H1 (cell line): ENCODE measurements around the gene FBXO17. TPM values are rescaled to one million over a fixed set of nuclear protein-coding genes. Genes with fewer than 3 reads are reported as not detected.

Experiments used
- CTCF ChIA-PET: fragments of 300-600 bp; sonication (Branson Sonifier 250); formaldehyde crosslinking; loops from one replicate; lab custom pipeline; 2021; ENCODE audit not compliant: partially characterized antibody; lab: Charles Lee
- POLR2A ChIA-PET: fragments of 300-600 bp; sonication (Branson Sonifier 250); formaldehyde crosslinking; loops from one replicate; lab custom pipeline; 2021; ENCODE audit warnings: inconsistent platforms; ENCODE audit not compliant: partially characterized antibody; lab: Charles Lee
- DNase-seq, 2 experiments: peaks; one replicate each; pipeline versions ENCODE4 v3.0.0 to v3.0.0-alpha.2; 2010 to 2022; ENCODE audit warnings: low spot score in 2 of 2, low read depth in 1 of 2, mixed read lengths in 1 of 2
- FAIRE-seq: peaks from 2 replicates; lab custom pipeline; 2011; peaks lifted over from hg19 to GRCh38; lab: Jason Lieb, UNC
- H2AFZ ChIP-seq: 2 replicates; pipeline ENCODE4 v1.8.1; 2012; ENCODE audit warnings: low read length, inconsistent platforms
- H2AK5ac ChIP-seq: 2 replicates; pipeline ENCODE4 v1.6.1; 2013; ENCODE audit warnings: low read depth, low read length
- H2BK120ac ChIP-seq: replicated peaks from 2 replicates; pipeline ENCODE3; 2013; ENCODE audit warnings: low read depth, low read length, inconsistent platforms
- H2BK12ac ChIP-seq: 2 replicates; pipeline ENCODE4 v1.6.1; 2013; ENCODE audit warnings: low read depth, low read length
- H2BK15ac ChIP-seq: 2 replicates; pipeline ENCODE4 v1.6.1; 2013; ENCODE audit warnings: low read length
- H2BK20ac ChIP-seq: 2 replicates; pipeline ENCODE4 v1.6.1; 2013; ENCODE audit warnings: low read length
- H2BK5ac ChIP-seq: 2 replicates; pipeline ENCODE4 v1.6.1; 2013; ENCODE audit warnings: low read depth, low read length
- H3K14ac ChIP-seq: 2 replicates; pipeline ENCODE4 v1.6.1; 2013; ENCODE audit warnings: inconsistent platforms; ENCODE audit not compliant: insufficient read length
- H3K18ac ChIP-seq: 2 replicates; pipeline ENCODE4 v1.6.1; 2013; ENCODE audit warnings: low read length; ENCODE audit errors: extremely low read depth
- H3K23ac ChIP-seq: 2 replicates; pipeline ENCODE4 v1.6.1; 2013; ENCODE audit warnings: inconsistent platforms; ENCODE audit not compliant: insufficient read length
- H3K23me2 ChIP-seq: 2 replicates; pipeline ENCODE4 v1.6.1; 2013; ENCODE audit warnings: low read depth, low read length
- H3K27ac ChIP-seq: 2 replicates; pipeline ENCODE4 v1.6.1; 2011; ENCODE audit warnings: low read depth, low read length, inconsistent platforms
- H3K27me3 ChIP-seq, 4 experiments: replicated peaks in 1 of 4; 1 replicate in 1 of 4; 2 replicates in 3 of 4; pipeline versions ENCODE4 v1.6.1 to v1.8.1; 2011 to 2013; ENCODE audit warnings: low read length in 3 of 4, mild to moderate bottlenecking in 3 of 4, inconsistent platforms in 2 of 4, mixed read lengths in 2 of 4, moderate library complexity in 1 of 4; ENCODE audit not compliant: control insufficient read depth in 3 of 4, insufficient read depth in 3 of 4; ENCODE audit errors: extremely low read depth in 1 of 4
- H3K36me3 ChIP-seq, 4 experiments: 2 replicates each; pipeline versions ENCODE4 v1.6.1 to v1.8.1; 2011 to 2013; ENCODE audit warnings: mild to moderate bottlenecking in 4 of 4, low read length in 3 of 4, moderate library complexity in 2 of 4, control low read depth in 1 of 4, inconsistent platforms in 1 of 4; ENCODE audit not compliant: insufficient read depth in 4 of 4, control insufficient read depth in 2 of 4
- H3K4ac ChIP-seq: replicated peaks from 2 replicates; pipeline ENCODE3; 2013; ENCODE audit warnings: low read length, low read depth, mixed read lengths, inconsistent platforms; ENCODE audit not compliant: insufficient read length
- H3K4me1 ChIP-seq, 4 experiments: replicated peaks in 1 of 4; 1 replicate in 1 of 4; 2 replicates in 3 of 4; pipeline versions ENCODE4 v1.6.1 to v1.8.1; 2011 to 2013; ENCODE audit warnings: low read length in 3 of 4, inconsistent platforms in 2 of 4, mixed read lengths in 1 of 4; ENCODE audit not compliant: insufficient read depth in 4 of 4, control insufficient read depth in 3 of 4
- H3K4me2 ChIP-seq, 2 experiments: 2 replicates each; pipeline versions ENCODE4 v1.6.1 to v1.8.1; 2011 to 2013; ENCODE audit warnings: low read depth in 2 of 2, low read length in 2 of 2, control low read depth in 1 of 2, inconsistent platforms in 1 of 2, mild to moderate bottlenecking in 1 of 2; ENCODE audit not compliant: insufficient read depth in 1 of 2
- H3K4me3 ChIP-seq, 4 experiments: fragments of 200-600, 300-600 bp in 1 of 4; sonication (generic), shearing (Covaris generic), sonication (Bioruptor Twin) in 1 of 4; 2 replicates each; pipeline versions ENCODE4 v1.5.1 to v1.8.1; 2011 to 2016; ENCODE audit warnings: low read length in 4 of 4, low read depth in 3 of 4, control low read depth in 2 of 4, inconsistent platforms in 2 of 4, mild to moderate bottlenecking in 2 of 4, mixed read lengths in 1 of 4, moderate library complexity in 1 of 4; ENCODE audit not compliant: insufficient read depth in 2 of 4; ENCODE audit errors: extremely low read depth in 1 of 4
- H3K56ac ChIP-seq: replicated peaks from 2 replicates; pipeline ENCODE3; 2013; ENCODE audit warnings: low read depth, mild to moderate bottlenecking, mixed read lengths, low read length, inconsistent platforms; ENCODE audit not compliant: insufficient read length
- H3K79me1 ChIP-seq: 2 replicates; pipeline ENCODE4 v1.6.1; 2013; ENCODE audit warnings: low read depth, low read length, control low read depth
- H3K79me2 ChIP-seq, 2 experiments: 2 replicates each; pipeline versions ENCODE4 v1.6.1 to v1.8.1; 2012 to 2013; ENCODE audit warnings: low read length in 2 of 2, mild to moderate bottlenecking in 2 of 2, inconsistent platforms in 1 of 2; ENCODE audit not compliant: insufficient read depth in 2 of 2, control insufficient read depth in 1 of 2
- H3K9ac ChIP-seq, 4 experiments: replicated peaks in 1 of 4; 1 replicate in 1 of 4; 2 replicates in 3 of 4; pipeline versions ENCODE4 v1.6.1 to v1.8.1; 2011 to 2013; ENCODE audit warnings: low read depth in 3 of 4, low read length in 3 of 4, control low read depth in 2 of 4, mild to moderate bottlenecking in 2 of 4, moderate library complexity in 2 of 4, inconsistent platforms in 1 of 4; ENCODE audit errors: extremely low read depth in 1 of 4
- H3K9me3 ChIP-seq, 2 experiments: 2 replicates each; pipeline versions ENCODE4 v1.6.1 to v1.8.1; 2012 to 2013; ENCODE audit warnings: mild to moderate bottlenecking in 2 of 2, moderate library complexity in 2 of 2, control low read depth in 1 of 2, inconsistent platforms in 1 of 2, low read depth in 1 of 2, low read length in 1 of 2, mixed read lengths in 1 of 2; ENCODE audit not compliant: insufficient read depth in 2 of 2
- H4K20me1 ChIP-seq, 2 experiments: replicated peaks in 1 of 2; 2 replicates each; pipeline versions ENCODE3 to v1.8.1; 2011 to 2013; ENCODE audit warnings: inconsistent platforms in 2 of 2, low read length in 2 of 2, mild to moderate bottlenecking in 1 of 2; ENCODE audit not compliant: insufficient read depth in 2 of 2, control insufficient read depth in 1 of 2
- H4K5ac ChIP-seq: 2 replicates; pipeline ENCODE4 v1.6.1; 2013; ENCODE audit warnings: low read length, low read depth, mixed read lengths, inconsistent platforms; ENCODE audit not compliant: insufficient read length
- H4K8ac ChIP-seq: 2 replicates; pipeline ENCODE4 v1.8.0; 2013; ENCODE audit warnings: mild to moderate bottlenecking, moderate library complexity, low read length, inconsistent platforms; ENCODE audit not compliant: insufficient read depth; ENCODE audit errors: extremely low read depth
- H4K91ac ChIP-seq: replicated peaks from 2 replicates; pipeline ENCODE3; 2013; ENCODE audit warnings: low read length, mixed read lengths, inconsistent platforms; ENCODE audit not compliant: insufficient read length
- ASH2L ChIP-seq: fragments of 200-600, 300-600 bp; sonication (generic); IDR thresholded peaks from one replicate; pipeline ENCODE4 v1.7.1; 2017; ENCODE audit warnings: low read length
- CBX8 ChIP-seq: fragments of 300-800, 300-1000 bp; sonication (generic); IDR thresholded peaks from 2 replicates; pipeline ENCODE4 v1.7.1; 2016; ENCODE audit warnings: low read depth, low read length, borderline replicate concordance
- CHD1 ChIP-seq: IDR thresholded peaks from 2 replicates; pipeline ENCODE4 v1.6.1; 2012; ENCODE audit warnings: low read depth, low read length, improper control_type of control experiment
- EP300 ChIP-seq, 2 experiments: IDR thresholded peaks; 1 replicate in 1 of 2; 2 replicates in 1 of 2; pipeline ENCODE4 v1.6.1; 2011 to 2012; ENCODE audit warnings: low read depth in 2 of 2, low read length in 2 of 2, mild to moderate bottlenecking in 2 of 2, borderline replicate concordance in 1 of 2, inconsistent platforms in 1 of 2, moderate library complexity in 1 of 2
- GABPA ChIP-seq: IDR thresholded peaks from 2 replicates; pipeline ENCODE4 v1.6.1; 2011; ENCODE audit warnings: mild to moderate bottlenecking, low read length, moderate library complexity, borderline replicate concordance; ENCODE audit not compliant: insufficient read depth
- JUN ChIP-seq: IDR thresholded peaks from 2 replicates; pipeline ENCODE4 v1.6.1; 2011; ENCODE audit warnings: low read depth, mild to moderate bottlenecking, improper control_type of control experiment, low read length
- JUND ChIP-seq: IDR thresholded peaks from 2 replicates; pipeline ENCODE4 v1.6.1; 2011; ENCODE audit warnings: mild to moderate bottlenecking, improper control_type of control experiment, low read length
- MAX ChIP-seq: IDR thresholded peaks from 2 replicates; pipeline ENCODE4 v1.6.1; 2012; ENCODE audit warnings: inconsistent platforms
- POLR2AphosphoS5 ChIP-seq: IDR thresholded peaks from 2 replicates; pipeline ENCODE4 v1.6.1; 2011; ENCODE audit warnings: low read depth, low read length
- RBBP5 ChIP-seq: IDR thresholded peaks from 2 replicates; pipeline ENCODE4 v1.7.1; 2012; ENCODE audit warnings: low read depth, mild to moderate bottlenecking, inconsistent platforms, low read length, moderate library complexity, borderline replicate concordance
- SP1 ChIP-seq: IDR thresholded peaks from 2 replicates; pipeline ENCODE4 v1.6.1; 2011; ENCODE audit warnings: low read depth, low read length
- WGBS, 2 experiments: shearing (Covaris generic) in 1 of 2; methylation state at CpG; one replicate each; pipeline versions ENCODE4 v1.1.6 to v1.1.7; 2013 to 2015; ENCODE audit warnings: low lambda C conversion rate in 2 of 2, mixed read lengths in 2 of 2, inconsistent platforms in 1 of 2, low coverage in 1 of 2, missing lambda C conversion rate in 1 of 2; ENCODE audit not compliant: insufficient replicate concordance in 2 of 2, insufficient coverage in 1 of 2, insufficient read length in 1 of 2; ENCODE audit errors: extremely low coverage in 1 of 2, missing lambda C conversion rate in 1 of 2; 5-methylcytosine and 5-hydroxymethylcytosine counted together
- polyA plus RNA-seq, 7 experiments: library from polyadenylated mRNA; depleted of rRNA in 3 of 7; stranded (reverse) in 5 of 7; unstranded in 2 of 7; fragments of >200 nt in 5 of 7; fragments of 200-250 nt in 2 of 7; gene quantifications; 1 replicate in 5 of 7; 2 replicates in 1 of 7; 4 replicates in 1 of 7; pipeline versions ENCODE4 v1.2.1 to v1.2.3, GENCODE V29; 2011 to 2013; ENCODE audit warnings: missing spikeins in 2 of 7, mixed read lengths in 2 of 7
- total RNA-seq: library from RNA; stranded (reverse); fragmentation: NEBNext Ultra II Directional; extraction: Animal tissue kit (Norgen Biotek cat#: 25700); gene quantifications from 2 replicates; pipeline ENCODE4 v1.2.1, GENCODE V29; 2021

The FBXO17 gene
- total and polyA plus RNA-seq, 2 of the 8 experiments (the other 6 are each of a cell fraction or from before 2014, with no cell fraction given) = 11.7 to 15.3 TPM

GRCh38 chr19:38900743-38901190 is 74.8 kb downstream of the FBXO17 start:
- Histone ChIP-seq H2BK12ac (no peak overlapping the region), H3K23me2 (peaks cover 13% of the 10 kb centered on the region; the same call in 1 of the 2 replicates), H3K4me2 (peak overlapping the region; percentile 84 to 94), H3K9ac (peak overlapping the region in 1 of 4 experiments; percentile 83; a peak in 1 of 7 replicates), H2BK20ac (no peak overlapping the region), H4K8ac (no peak overlapping the region), H3K36me3 (peaks cover 0 to 8% (median 1%) of the 10 kb centered on the region in 4 experiments; a peak in 2 of 8 replicates), H3K23ac (no peak overlapping the region), H4K91ac (no peak overlapping the region), H2BK15ac (no peak overlapping the region), H3K9me3 (0 out of 4 replicates have a peak, but pooled peaks cover 0 to 2% of the 10 kb centered on the region in 2 experiments), H3K4me3 (peak overlapping the region; percentile 74 to 90 (median 84); a peak in 6 of 8 replicates), H4K5ac (no peak overlapping the region), H3K79me1 (no peaks in the 10 kb centered on the region; the same call in 1 of the 2 replicates), H4K20me1 (peaks cover 0 to 3% of the 10 kb centered on the region in 2 experiments), H3K4me1 (peaks cover 0 to 9% (median 3%) of the 10 kb centered on the region in 4 experiments; a peak in 4 of 7 replicates), H3K4ac (no peak overlapping the region), H3K18ac (no peak overlapping the region), H3K79me2 (peaks cover 0 to 16% of the 10 kb centered on the region in 2 experiments; a peak in 2 of 4 replicates), H2AFZ (no peak overlapping the region), H2AK5ac (no peak overlapping the region), H3K27ac (no peak overlapping the region), H2BK5ac (no peak overlapping the region), H2BK120ac (no peak overlapping the region), H3K27me3 (peaks cover 0 to 9% (median 4%) of the 10 kb centered on the region in 4 experiments; a peak in 3 of 7 replicates), H3K14ac (no peak overlapping the region), H3K56ac (no peak overlapping the region)
- FAIRE-seq = no peak
- no peak for DNase-seq
- 78% methylated on average over 3 of the region's 3 CpGs; no CpG with 5 or more reads in 1 of the 2 experiments for WGBS, 2 experiments
- POLR2A ChIA-PET = interaction anchor here (0.5 to 2.5 kb wide), 21 partner anchors 9 to 266 kb away, joined by 3 to 11 read pairs (median 4); partner anchors contain the start of genes CCER2, ECH1, FBXO17 and MRPS12
- CTCF ChIA-PET = interaction anchor here (0.6 to 2.3 kb wide), 12 partner anchors 9 to 1599 kb away, joined by 3 to 11 read pairs (median 3); partner anchors contain the start of genes MRPS12 and SARS2
- no peak for TF ChIP-seq CHD1
- TF ChIP-seq JUND = no peak
- no peak for TF ChIP-seq JUN
- TF ChIP-seq POLR2AphosphoS5 = no peak
- no peak for TF ChIP-seq RBBP5
- no peak for TF ChIP-seq CBX8
- no peak for TF ChIP-seq MAX
- TF ChIP-seq SP1 = no peak
- no peak for TF ChIP-seq EP300 (IDR thresholded peaks at IDR 0.05; ENCODE audit: borderline replicate concordance in 1 of 2, low read depth in 2 of 2, low read length in 2 of 2)
- no peak for TF ChIP-seq ASH2L
- no peak for TF ChIP-seq GABPA
